Mesodermal cell (in vitro differentiated cells): ENCODE results near the gene KIF16B.

Experiments
- H3K27ac ChIP-seq: 2 replicates; pipeline ENCODE4 v1.7.0; 2013; ENCODE audit warnings: mild to moderate bottlenecking, low read depth, low read length, moderate library complexity; ENCODE audit not compliant: severe bottlenecking
- H3K36me3 ChIP-seq: 2 replicates; pipeline ENCODE4 v1.7.1; 2013; ENCODE audit warnings: mild to moderate bottlenecking, low read length, moderate library complexity; ENCODE audit not compliant: control insufficient read depth, insufficient read depth
- H3K4me1 ChIP-seq: one replicate; pipeline ENCODE4 v1.7.1; 2013; ENCODE audit warnings: mild to moderate bottlenecking, low read length; ENCODE audit not compliant: insufficient read depth, control insufficient read depth, poor library complexity, severe bottlenecking
- H3K4me3 ChIP-seq: 2 replicates; pipeline ENCODE4 v1.7.0; 2013; ENCODE audit warnings: low read length, control low read depth, mild to moderate bottlenecking; ENCODE audit not compliant: insufficient read depth, poor library complexity, severe bottlenecking; ENCODE audit errors: extremely low read depth
- H3K9me3 ChIP-seq: 2 replicates; pipeline ENCODE4 v1.7.1; 2013; ENCODE audit warnings: mild to moderate bottlenecking, low read length, moderate library complexity; ENCODE audit not compliant: control insufficient read depth
- WGBS, 2 experiments: methylation state at CpG; one replicate each; pipeline ENCODE4 v1.1.5; 2013; ENCODE audit warnings: missing lambda C conversion rate in 2 of 2; ENCODE audit not compliant: insufficient coverage in 2 of 2; 5-methylcytosine and 5-hydroxymethylcytosine counted together

KIF16B gene

GRCh38 chr20:16404171-16404570 is 169.1 kb downstream of the KIF16B start:
- 80 to 83% methylated on average over 1 to 2 of the region's 5 CpGs for WGBS, 2 experiments
- Histone ChIP-seq H3K27ac (no peak overlapping the region), H3K4me1 (no peaks in the 10 kb centered on the region), H3K9me3 (no peaks in the 10 kb centered on the region), H3K36me3 (no peaks in the 10 kb centered on the region), H3K4me3 (no peak overlapping the region)

- no peaks in the 10 kb centered on the region for H3K4me1 ChIP-seq
- H3K4me3 ChIP-seq: no peak overlapping the region
- no peaks in the 10 kb centered on the region for H3K9me3 ChIP-seq
- no peaks in the 10 kb centered on the region for H3K36me3 ChIP-seq
- no peak overlapping the region for H3K27ac ChIP-seq
Measured at GRCh38 chr20:16400234-16400633, 173.0 kb downstream of the KIF16B start.

- no peak overlapping the region for H3K27ac ChIP-seq
- H3K9me3 ChIP-seq: no peaks in the 10 kb centered on the region
- no peaks in the 10 kb centered on the region for H3K36me3 ChIP-seq
- no peaks in the 10 kb centered on the region for H3K4me1 ChIP-seq
- no peak overlapping the region for H3K4me3 ChIP-seq
Measured at GRCh38 chr20:16399801-16400200, 173.4 kb downstream of the KIF16B start.

GRCh38 chr20:16397086-16397485 is 176.2 kb downstream of the KIF16B start:
- Histone ChIP-seq H3K4me1 (no peaks in the 10 kb centered on the region), H3K36me3 (no peaks in the 10 kb centered on the region), H3K4me3 (no peak overlapping the region), H3K27ac (no peak overlapping the region), H3K9me3 (no peaks in the 10 kb centered on the region)
- 79 to 90% methylated on average over 4 of the region's 4 CpGs for WGBS, 2 experiments

- Histone ChIP-seq H3K4me1 (no peaks in the 10 kb centered on the region), H3K9me3 (no peaks in the 10 kb centered on the region), H3K4me3 (no peak overlapping the region), H3K36me3 (no peaks in the 10 kb centered on the region), H3K27ac (no peak overlapping the region)
- WGBS, 2 experiments: no CpG with 5 or more reads among the region's 1 CpG
Measured at GRCh38 chr20:16395366-16395765, 177.9 kb downstream of the KIF16B start.

- Histone ChIP-seq H3K4me1 (no peaks in the 10 kb centered on the region), H3K27ac (no peak overlapping the region), H3K4me3 (no peak overlapping the region), H3K9me3 (no peaks in the 10 kb centered on the region), H3K36me3 (no peaks in the 10 kb centered on the region)
- 100% methylated on average over 2 of the region's 4 CpGs; no CpG with 5 or more reads in 1 of the 2 experiments for WGBS, 2 experiments
Measured at GRCh38 chr20:16394784-16395183, 178.5 kb downstream of the KIF16B start.

- H3K9me3 ChIP-seq: no peaks in the 10 kb centered on the region
- no peaks in the 10 kb centered on the region for H3K36me3 ChIP-seq
- no peak overlapping the region for H3K27ac ChIP-seq
- 83 to 100% methylated on average over 1 of the region's 3 CpGs for WGBS, 2 experiments
- H3K4me3 ChIP-seq: no peak overlapping the region
- no peaks in the 10 kb centered on the region for H3K4me1 ChIP-seq
Measured at GRCh38 chr20:16393836-16394235, 179.4 kb downstream of the KIF16B start.

- no peak overlapping the region for H3K27ac ChIP-seq
- H3K4me3 ChIP-seq: no peak overlapping the region
- no CpG with 5 or more reads among the region's 2 CpGs for WGBS, 2 experiments
- H3K4me1 ChIP-seq: no peaks in the 10 kb centered on the region
- H3K36me3 ChIP-seq: no peaks in the 10 kb centered on the region
- no peaks in the 10 kb centered on the region for H3K9me3 ChIP-seq
Measured at GRCh38 chr20:16393297-16393696, 180.0 kb downstream of the KIF16B start.

GRCh38 chr20:16392346-16392745 is 180.9 kb downstream of the KIF16B start:
- H3K4me3 ChIP-seq: no peak overlapping the region
- H3K9me3 ChIP-seq: no peaks in the 10 kb centered on the region
- no peaks in the 10 kb centered on the region for H3K4me1 ChIP-seq
- no peak overlapping the region for H3K27ac ChIP-seq
- WGBS, 2 experiments: 90 to 92% methylated on average over 8 of the region's 8 CpGs
- H3K36me3 ChIP-seq: no peaks in the 10 kb centered on the region

- H3K9me3 ChIP-seq: no peaks in the 10 kb centered on the region
- no peaks in the 10 kb centered on the region for H3K36me3 ChIP-seq
- no peaks in the 10 kb centered on the region for H3K4me1 ChIP-seq
- H3K27ac ChIP-seq: no peak overlapping the region
- H3K4me3 ChIP-seq: no peak overlapping the region
- 85 to 91% methylated on average over 2 to 4 of the region's 4 CpGs for WGBS, 2 experiments
Measured at GRCh38 chr20:16390991-16391390, 182.3 kb downstream of the KIF16B start.

- 86 to 99% methylated on average over 6 of the region's 6 CpGs for WGBS, 2 experiments
- no peak overlapping the region for H3K27ac ChIP-seq
- no peaks in the 10 kb centered on the region for H3K9me3 ChIP-seq
- H3K4me3 ChIP-seq: no peak overlapping the region
- H3K36me3 ChIP-seq: peaks cover 5% of the 10 kb centered on the region
- H3K4me1 ChIP-seq: no peaks in the 10 kb centered on the region
Measured at GRCh38 chr20:16388731-16389130, 184.5 kb downstream of the KIF16B start.

- H3K36me3 ChIP-seq: peaks cover 5% of the 10 kb centered on the region
- H3K9me3 ChIP-seq: no peaks in the 10 kb centered on the region
- no peak overlapping the region for H3K4me3 ChIP-seq
- H3K4me1 ChIP-seq: no peaks in the 10 kb centered on the region
- WGBS, 2 experiments: 97 to 98% methylated on average over 6 of the region's 6 CpGs
- H3K27ac ChIP-seq: no peak overlapping the region
Measured at GRCh38 chr20:16387666-16388065, 185.6 kb downstream of the KIF16B start.
